ENCODE results near the gene LYRM1.

LYRM1 gene

GRCh38 chr16:20871941-20872815 is 28.4 kb upstream of the LYRM1 start:
- no peak for DNase-seq (ENCODE audit: low read depth)

- DNase-seq (ENCODE audit: low read depth), result no peak
These were observed 27.2 kb upstream of the LYRM1 start for GRCh38 chr16:20873331-20873730.

GRCh38 chr16:20874088-20874581 is 26.4 kb upstream of the LYRM1 start:
- no peak for DNase-seq (ENCODE audit: low read depth)

GRCh38 chr16:20875355-20875650 is 25.3 kb upstream of the LYRM1 start:
- DNase-seq (ENCODE audit: low read depth), result no peak

GRCh38 chr16:20878682-20879147 is 21.9 kb upstream of the LYRM1 start:
- no peak for DNase-seq (ENCODE audit: low read depth)

- no peak for DNase-seq (ENCODE audit: low read depth)
These were observed 21.2 kb upstream of the LYRM1 start for GRCh38 chr16:20879175-20880040.

- DNase-seq (ENCODE audit: low read depth), result no peak
These were observed 19.6 kb upstream of the LYRM1 start for GRCh38 chr16:20880867-20881502.

GRCh38 chr16:20881503-20881878 is 19.1 kb upstream of the LYRM1 start:
- DNase-seq (ENCODE audit: low read depth), result no peak

- DNase-seq (ENCODE audit: low read depth), result no peak
These were observed 16.9 kb upstream of the LYRM1 start for GRCh38 chr16:20883554-20884239.

- DNase-seq (ENCODE audit: low read depth), result no peak
These were observed 16.4 kb upstream of the LYRM1 start for GRCh38 chr16:20884240-20884556.

GRCh38 chr16:20886320-20886719 is 14.3 kb upstream of the LYRM1 start:
- no peak for DNase-seq (ENCODE audit: low read depth)

- no peak for DNase-seq (ENCODE audit: low read depth)
These were observed 13.4 kb upstream of the LYRM1 start for GRCh38 chr16:20887207-20887606.

- no peak for DNase-seq (ENCODE audit: low read depth)
These were observed 10.8 kb upstream of the LYRM1 start for GRCh38 chr16:20889625-20890275.

GRCh38 chr16:20894388-20894787 is 6.2 kb upstream of the LYRM1 start:
- no peak for DNase-seq (ENCODE audit: low read depth)

- no peak for DNase-seq (ENCODE audit: low read depth)
These were observed 3.2 kb upstream of the LYRM1 start for GRCh38 chr16:20897253-20897897.

GRCh38 chr16:20897922-20898321 is 2.6 kb upstream of the LYRM1 start:
- DNase-seq (ENCODE audit: low read depth), result no peak

GRCh38 chr16:20899071-20899470 is 1.5 kb upstream of the LYRM1 start:
- no peak for DNase-seq (ENCODE audit: low read depth)

- DNase-seq (ENCODE audit: low read depth), result no peak
These were observed 883 bp upstream of the LYRM1 start for GRCh38 chr16:20899477-20900298.

GRCh38 chr16:20901068-20901435 is 481 bp downstream of the LYRM1 start:
- DNase-seq (ENCODE audit: low read depth), result no peak

- DNase-seq (ENCODE audit: low read depth), result no peak
These were observed 1.0 kb downstream of the LYRM1 start for GRCh38 chr16:20901436-20902112.
